ENCODE measurements around the gene XRN2. TPM values are rescaled to one million over a fixed set of nuclear protein-coding genes. Genes with fewer than 3 reads are reported as not detected.

The XRN2 gene
- total and polyA plus RNA-seq, 2 donors (not counting 1 experiment from before 2014, with no cell fraction given), result 19.0 to 46.2 TPM

DNA sequence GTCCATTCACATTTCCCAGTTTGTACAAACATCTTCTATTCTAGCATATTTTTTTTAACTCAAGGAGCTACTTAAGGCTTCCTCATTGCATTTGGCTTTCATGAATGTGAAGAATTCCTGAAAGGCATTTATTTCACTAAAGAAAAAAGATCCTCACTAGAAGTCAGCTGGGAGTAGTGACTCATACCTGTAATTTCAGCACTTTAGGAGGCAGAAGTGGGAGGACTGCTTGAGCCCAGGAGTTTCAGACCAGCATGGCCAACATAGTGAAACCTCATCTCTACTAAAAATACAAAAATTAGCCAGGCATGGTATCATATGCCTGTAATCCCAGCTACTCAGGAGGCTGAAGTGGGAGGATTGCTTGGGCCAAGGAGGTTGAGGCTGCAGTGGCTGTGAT is 30.9 kb upstream of the XRN2 start:
- CTCF ChIA-PET, result no interaction called here
- Histone ChIP-seq H2AFZ (ENCODE audit: insufficient read depth, low read depth, low read length, poor library complexity, severe bottlenecking) (no peak overlapping the region), H3K79me2 (ENCODE audit: control insufficient read depth, insufficient read depth, low read length) (no peaks in the 10 kb centered on the region), H4K20me1 (ENCODE audit: control insufficient read depth, insufficient read depth, low read length, poor library complexity, severe bottlenecking) (no peaks in the 10 kb centered on the region), H3K9ac (ENCODE audit: low read length) (no peak overlapping the region), H3K27me3 (replicated peaks in 1 of 4; ENCODE audit: control extremely low read depth in 1 of 4, control insufficient read depth in 3 of 4, insufficient read depth in 4 of 4, low read length in 3 of 4) (peaks cover 0 to 19% (median 2%) of the 10 kb centered on the region in 4 experiments), H3K36me3 (replicated peaks in 1 of 2; ENCODE audit: control extremely low read depth in 1 of 2, control insufficient read depth in 1 of 2, extremely low read depth in 1 of 2, insufficient read depth in 2 of 2, low read length in 1 of 2) (no peaks in the 10 kb centered on the region), H3K4me1 (ENCODE audit: control insufficient read depth in 2 of 2, insufficient read depth in 2 of 2, low read length in 2 of 2) (no peaks in the 10 kb centered on the region), H3K27ac (ENCODE audit: low read length in 2 of 2) (no peak overlapping the region), H3K4me2 (replicated peaks; ENCODE audit: low read depth, low read length, poor library complexity, severe bottlenecking) (no peak overlapping the region), H3K9me3 (ENCODE audit: control extremely low read depth in 1 of 3, control insufficient read depth in 2 of 3, insufficient read depth in 1 of 3, low read length in 2 of 3) (peaks cover 0 to 5% (median 0%) of the 10 kb centered on the region in 3 donors), H3K4me3 (ENCODE audit: control extremely low read depth in 1 of 5, extremely low read depth in 1 of 5, insufficient read depth in 1 of 5, low read depth in 2 of 5, low read length in 4 of 5) (no peak overlapping the region)
- Mint-ChIP-seq H3K27ac (no peak overlapping the region), H3K27me3 (peaks cover 26% of the 10 kb centered on the region), H3K4me1 (no peaks in the 10 kb centered on the region), H3K4me3 (no peak overlapping the region), H3K9me3 (ENCODE audit: insufficient read depth) (no peaks in the 10 kb centered on the region)
- DNase-seq (no peak), ATAC-seq (ENCODE audit: low read depth) (no peak)
- TF ChIP-seq EZH2 (IDR thresholded peaks at IDR 0.05; ENCODE audit: borderline replicate concordance, insufficient read depth, low read depth, low read length, poor library complexity, severe bottlenecking), result no peak
- TF ChIP-seq, protein P1, sequence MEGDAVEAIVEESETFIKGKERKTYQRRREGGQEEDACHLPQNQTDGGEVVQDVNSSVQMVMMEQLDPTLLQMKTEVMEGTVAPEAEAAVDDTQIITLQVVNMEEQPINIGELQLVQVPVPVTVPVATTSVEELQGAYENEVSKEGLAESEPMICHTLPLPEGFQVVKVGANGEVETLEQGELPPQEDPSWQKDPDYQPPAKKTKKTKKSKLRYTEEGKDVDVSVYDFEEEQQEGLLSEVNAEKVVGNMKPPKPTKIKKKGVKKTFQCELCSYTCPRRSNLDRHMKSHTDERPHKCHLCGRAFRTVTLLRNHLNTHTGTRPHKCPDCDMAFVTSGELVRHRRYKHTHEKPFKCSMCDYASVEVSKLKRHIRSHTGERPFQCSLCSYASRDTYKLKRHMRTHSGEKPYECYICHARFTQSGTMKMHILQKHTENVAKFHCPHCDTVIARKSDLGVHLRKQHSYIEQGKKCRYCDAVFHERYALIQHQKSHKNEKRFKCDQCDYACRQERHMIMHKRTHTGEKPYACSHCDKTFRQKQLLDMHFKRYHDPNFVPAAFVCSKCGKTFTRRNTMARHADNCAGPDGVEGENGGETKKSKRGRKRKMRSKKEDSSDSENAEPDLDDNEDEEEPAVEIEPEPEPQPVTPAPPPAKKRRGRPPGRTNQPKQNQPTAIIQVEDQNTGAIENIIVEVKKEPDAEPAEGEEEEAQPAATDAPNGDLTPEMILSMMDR (IDR thresholded peaks at IDR 0.05), result no peak
- POLR2A ChIA-PET, result no interaction called here
- intact Hi-C loops (cut with micrococcal nuclease), result loop anchor here (5.0 kb wide), 1 partner anchor 1200 kb away; no protein-coding TSS in a partner anchor

DNA sequence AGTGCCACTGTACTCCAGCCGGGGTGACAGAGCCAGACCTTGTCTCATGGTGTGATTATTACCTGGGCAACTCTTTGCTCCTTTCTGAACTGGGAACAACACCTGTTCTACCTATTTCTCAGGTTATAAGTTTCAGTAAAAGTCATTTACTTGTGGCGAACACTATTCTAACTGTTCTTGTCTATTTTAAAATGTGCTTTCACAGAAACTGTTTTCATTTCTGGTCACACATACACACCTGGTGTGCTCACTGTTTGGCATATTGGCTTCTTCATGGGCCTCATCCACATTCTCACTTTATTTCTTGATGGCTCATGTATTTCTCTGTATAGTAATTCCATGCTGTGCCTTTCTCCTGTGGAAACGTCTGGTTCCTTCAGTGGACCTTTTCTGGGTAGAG is 30.5 kb upstream of the XRN2 start:
- no peaks in the 10 kb centered on the region for H3K79me2 ChIP-seq (ENCODE audit: control insufficient read depth, insufficient read depth, low read length)
- DNase-seq (no peak), ATAC-seq (ENCODE audit: low read depth) (no peak)
- H3K27ac ChIP-seq (ENCODE audit: low read length in 2 of 2), result no peak overlapping the region
- Mint-ChIP-seq H3K4me3 (no peak overlapping the region), H3K27ac (no peak overlapping the region), H3K27me3 (peaks cover 26% of the 10 kb centered on the region), H3K9me3 (ENCODE audit: insufficient read depth) (no peaks in the 10 kb centered on the region), H3K4me1 (no peaks in the 10 kb centered on the region)
- no peak overlapping the region for H3K4me2 ChIP-seq (replicated peaks; ENCODE audit: low read depth, low read length, poor library complexity, severe bottlenecking)
- H2AFZ ChIP-seq (ENCODE audit: insufficient read depth, low read depth, low read length, poor library complexity, severe bottlenecking), result no peak overlapping the region
- no peak overlapping the region for H3K9ac ChIP-seq (ENCODE audit: low read length)
- H3K36me3 ChIP-seq (replicated peaks in 1 of 2; ENCODE audit: control extremely low read depth in 1 of 2, control insufficient read depth in 1 of 2, extremely low read depth in 1 of 2, insufficient read depth in 2 of 2, low read length in 1 of 2), result no peaks in the 10 kb centered on the region
- no peak overlapping the region for H3K4me3 ChIP-seq (ENCODE audit: control extremely low read depth in 1 of 5, extremely low read depth in 1 of 5, insufficient read depth in 1 of 5, low read depth in 2 of 5, low read length in 4 of 5)
- peaks cover 0 to 5% (median 0%) of the 10 kb centered on the region in 3 donors for H3K9me3 ChIP-seq (ENCODE audit: control extremely low read depth in 1 of 3, control insufficient read depth in 2 of 3, insufficient read depth in 1 of 3, low read length in 2 of 3)
- TF ChIP-seq EZH2 (IDR thresholded peaks at IDR 0.05; ENCODE audit: borderline replicate concordance, insufficient read depth, low read depth, low read length, poor library complexity, severe bottlenecking), result no peak
- TF ChIP-seq, protein P1 (IDR thresholded peaks at IDR 0.05), result no peak
- POLR2A ChIA-PET, result no interaction called here
- intact Hi-C loops (cut with micrococcal nuclease), result loop anchor here (5.0 kb wide), 1 partner anchor 1200 kb away; no protein-coding TSS in a partner anchor
- H3K4me1 ChIP-seq (ENCODE audit: control insufficient read depth in 2 of 2, insufficient read depth in 2 of 2, low read length in 2 of 2), result no peaks in the 10 kb centered on the region
- no CpG with 5 or more reads among the region's 3 CpGs for WGBS (ENCODE audit: insufficient coverage)
- H3K27me3 ChIP-seq (replicated peaks in 1 of 4; ENCODE audit: control extremely low read depth in 1 of 4, control insufficient read depth in 3 of 4, insufficient read depth in 4 of 4, low read length in 3 of 4), result peaks cover 0 to 19% (median 2%) of the 10 kb centered on the region in 4 experiments
- CTCF ChIA-PET, result no interaction called here
- no peaks in the 10 kb centered on the region for H4K20me1 ChIP-seq (ENCODE audit: control insufficient read depth, insufficient read depth, low read length, poor library complexity, severe bottlenecking)
